PC-9 (cell line): Measurements from ENCODE around the gene FOXS1. TPM values are rescaled to one million over a fixed set of nuclear protein-coding genes. Genes with fewer than 3 reads are reported as not detected.
A peak's percentile ranks its signal among the peaks of the same experiment; 100 is the strongest.

Source experiments
- BruUV-seq: library from RNA; stranded (reverse); fragments of 400-500 nt; replicated peaks from 2 replicates; lab custom pipeline; 2021; lab: Mats Ljungman, UMichigan
- CTCF ChIA-PET: fragments of 300-600 bp; sonication (Branson Sonifier 250); formaldehyde crosslinking; loops from one replicate; lab custom pipeline; 2022; ENCODE audit warnings: antibody characterized with exemption; lab: Charles Lee
- POLR2A ChIA-PET: fragments of 300-600 bp; sonication (Branson Sonifier 250); formaldehyde crosslinking; loops from one replicate; lab custom pipeline; 2022; ENCODE audit warnings: antibody characterized with exemption; ENCODE audit not compliant: unreplicated experiment; lab: Charles Lee
- DNase-seq, 2 experiments: peaks; one replicate each; pipeline versions ENCODE4 v3.0.0 to v3.0.0-alpha.2; 2015 to 2022; ENCODE audit warnings: mixed read lengths in 1 of 2
- H2AFZ ChIP-seq: fragments of 200-600 bp; sonication (generic); 2 replicates; pipeline ENCODE4 v1.8.1; 2017; ENCODE audit warnings: antibody characterized with exemption
- H3F3A ChIP-seq: fragments of 200-600 bp; sonication (generic); 2 replicates; pipeline ENCODE4 v1.8.1; 2017; ENCODE audit warnings: antibody characterized with exemption, mild to moderate bottlenecking, low read depth; ENCODE audit not compliant: insufficient read depth
- H3K27ac ChIP-seq: fragments of 200-600 bp; sonication (generic); 2 replicates; pipeline ENCODE4 v1.6.1; 2016; ENCODE audit warnings: mixed run types
- H3K27me3 ChIP-seq: fragments of 200-600 bp; sonication (generic); 2 replicates; pipeline ENCODE4 v1.6.1; 2016; ENCODE audit warnings: low read depth, mixed run types; ENCODE audit not compliant: insufficient read depth
- H3K36me3 ChIP-seq: fragments of 200-600 bp; sonication (generic); 2 replicates; pipeline ENCODE4 v1.6.1; 2016; ENCODE audit warnings: low read depth, mixed run types
- H3K4me1 ChIP-seq: fragments of 200-600 bp; sonication (generic); replicated peaks from 2 replicates; pipeline ENCODE4 v1.6.1; 2016; ENCODE audit warnings: mixed run types; ENCODE audit not compliant: insufficient read depth
- H3K4me2 ChIP-seq: fragments of 200-600 bp; sonication (generic); 2 replicates; pipeline ENCODE4 v1.6.1; 2017; ENCODE audit warnings: mixed run types
- H3K4me3 ChIP-seq: fragments of 200-600 bp; sonication (generic); 2 replicates; pipeline ENCODE4 v1.6.1; 2016; ENCODE audit warnings: mixed run types
- H3K79me2 ChIP-seq: fragments of 200-600 bp; sonication (generic); 2 replicates; pipeline ENCODE4 v1.6.1; 2017; ENCODE audit warnings: low read depth, mixed run types
- H3K9me2 ChIP-seq: fragments of 200-600 bp; sonication (generic); 2 replicates; pipeline ENCODE4 v1.8.1; 2017; ENCODE audit warnings: mild to moderate bottlenecking; ENCODE audit not compliant: insufficient read depth
- H3K9me3 ChIP-seq: fragments of 200-600 bp; sonication (generic); 2 replicates; pipeline ENCODE4 v1.8.1; 2016; ENCODE audit warnings: low read depth; ENCODE audit not compliant: insufficient read depth
- H4K20me1 ChIP-seq: fragments of 200-600 bp; sonication (generic); 2 replicates; pipeline ENCODE4 v1.8.1; 2017; ENCODE audit not compliant: insufficient read depth
- EZH2 ChIP-seq: fragments of 200-600 bp; sonication (generic); IDR thresholded peaks from 2 replicates; pipeline ENCODE4 v1.8.0; 2017; ENCODE audit warnings: antibody characterized with exemption, low read depth
- intact Hi-C: fragments of 100-400 bp; cut with micrococcal nuclease; formaldehyde crosslinking; loops from one replicate; pipeline ENCODE4 v1.10.0; 2022; ENCODE audit not compliant: unreplicated experiment
- total RNA-seq: library from RNA; stranded (reverse); gene quantifications from 2 replicates; pipeline ENCODE4 v1.2.3, GENCODE V29; 2021
- TF ChIP-seq, protein P1 (sequence below): fragments of 200-600 bp; sonication (generic); conservative IDR thresholded peaks from 2 replicates; pipeline ENCODE4 v1.6.1; 2017; ENCODE audit warnings: mixed run types, antibody characterized with exemption, mild to moderate bottlenecking, moderate library complexity

FOXS1 gene
- total RNA-seq, 1 experiment from 2014 or later, result not detected

- no TSS peak for BruUV-seq
Observed at GRCh38 chr20:31833130-31833930, 12.1 kb downstream of the FOXS1 start.

GRCh38 chr20:31831771-31832306 is 13.6 kb downstream of the FOXS1 start:
- Histone ChIP-seq H3K4me1 (peaks cover 12% of the 10 kb centered on the region), H3F3A (peaks cover 6% of the 10 kb centered on the region; the same call in 1 of the 2 replicates), H4K20me1 (no peaks in the 10 kb centered on the region), H3K9me3 (no peaks in the 10 kb centered on the region), H3K27ac (no peak overlapping the region), H3K36me3 (no peaks in the 10 kb centered on the region), H3K4me2 (no peak overlapping the region), H3K4me3 (no peak overlapping the region), H3K27me3 (no peaks in the 10 kb centered on the region), H2AFZ (no peak overlapping the region), H3K79me2 (no peaks in the 10 kb centered on the region), H3K9me2 (no peaks in the 10 kb centered on the region)
- ChIA-PET CTCF (no interaction called here), POLR2A (no interaction called here)
- intact Hi-C loops, result loop anchor here (10.0 kb wide), 1 partner anchor 653 kb away; no protein-coding TSS in a partner anchor
- DNase-seq, result no peak
- no peak for TF ChIP-seq EZH2
- TF ChIP-seq, protein P1, sequence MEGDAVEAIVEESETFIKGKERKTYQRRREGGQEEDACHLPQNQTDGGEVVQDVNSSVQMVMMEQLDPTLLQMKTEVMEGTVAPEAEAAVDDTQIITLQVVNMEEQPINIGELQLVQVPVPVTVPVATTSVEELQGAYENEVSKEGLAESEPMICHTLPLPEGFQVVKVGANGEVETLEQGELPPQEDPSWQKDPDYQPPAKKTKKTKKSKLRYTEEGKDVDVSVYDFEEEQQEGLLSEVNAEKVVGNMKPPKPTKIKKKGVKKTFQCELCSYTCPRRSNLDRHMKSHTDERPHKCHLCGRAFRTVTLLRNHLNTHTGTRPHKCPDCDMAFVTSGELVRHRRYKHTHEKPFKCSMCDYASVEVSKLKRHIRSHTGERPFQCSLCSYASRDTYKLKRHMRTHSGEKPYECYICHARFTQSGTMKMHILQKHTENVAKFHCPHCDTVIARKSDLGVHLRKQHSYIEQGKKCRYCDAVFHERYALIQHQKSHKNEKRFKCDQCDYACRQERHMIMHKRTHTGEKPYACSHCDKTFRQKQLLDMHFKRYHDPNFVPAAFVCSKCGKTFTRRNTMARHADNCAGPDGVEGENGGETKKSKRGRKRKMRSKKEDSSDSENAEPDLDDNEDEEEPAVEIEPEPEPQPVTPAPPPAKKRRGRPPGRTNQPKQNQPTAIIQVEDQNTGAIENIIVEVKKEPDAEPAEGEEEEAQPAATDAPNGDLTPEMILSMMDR, result no peak
- no TSS peak for BruUV-seq

More at GRCh38 chr20:31833130-31833930, 12.1 kb downstream of the FOXS1 start:
- Histone ChIP-seq H3F3A (peaks cover 11% of the 10 kb centered on the region; the same call in 1 of the 2 replicates), H3K27ac (no peak overlapping the region), H3K4me3 (no peak overlapping the region), H3K27me3 (no peaks in the 10 kb centered on the region), H3K4me2 (no peak overlapping the region), H3K4me1 (peaks cover 12% of the 10 kb centered on the region), H3K9me3 (no peaks in the 10 kb centered on the region), H2AFZ (no peak overlapping the region), H3K9me2 (no peaks in the 10 kb centered on the region), H3K79me2 (no peaks in the 10 kb centered on the region), H3K36me3 (no peaks in the 10 kb centered on the region), H4K20me1 (no peaks in the 10 kb centered on the region)
- TF ChIP-seq, protein P1, result peak; percentile 93
- no peak for TF ChIP-seq EZH2
- CTCF ChIA-PET, result no interaction called here
- DNase-seq, result peak in 1 of 2 experiments; percentile 67
- POLR2A ChIA-PET, result no interaction called here
- intact Hi-C loops, result loop anchor here (10.0 kb wide), 1 partner anchor 651 kb away; no protein-coding TSS in a partner anchor

GRCh38 chr20:31831211-31831610 is 14.2 kb downstream of the FOXS1 start:
- no peak overlapping the region for H3K4me2 ChIP-seq
- H3K9me2 ChIP-seq, result no peaks in the 10 kb centered on the region
- no peak overlapping the region for H2AFZ ChIP-seq
- H3F3A ChIP-seq, result peaks cover 6% of the 10 kb centered on the region; the same call in 1 of the 2 replicates
- H3K9me3 ChIP-seq, result no peaks in the 10 kb centered on the region
- H3K4me3 ChIP-seq, result no peak overlapping the region
- BruUV-seq, result no TSS peak
- intact Hi-C loops, result loop anchor here (10.0 kb wide), 1 partner anchor 654 kb away; no protein-coding TSS in a partner anchor
- no peaks in the 10 kb centered on the region for H4K20me1 ChIP-seq
- no peak overlapping the region for H3K27ac ChIP-seq
- ChIA-PET CTCF (no interaction called here), POLR2A (no interaction called here)
- no peaks in the 10 kb centered on the region for H3K36me3 ChIP-seq
- H3K27me3 ChIP-seq, result no peaks in the 10 kb centered on the region
- no peak for DNase-seq
- H3K4me1 ChIP-seq, result peaks cover 8% of the 10 kb centered on the region
- TF ChIP-seq, protein P1, result no peak
- TF ChIP-seq EZH2, result no peak
- H3K79me2 ChIP-seq, result no peaks in the 10 kb centered on the region
